PC-3 (cell line): Measurements from ENCODE around the gene AREL1. TPM values are rescaled to one million over a fixed set of nuclear protein-coding genes. Genes with fewer than 3 reads are reported as not detected.

Experiments
- ATAC-seq: fragments of 200-7000 bp; cut with Tn5 transposase; 2 replicates; pipeline ENCODE4 v1.9.1; 2020; ENCODE audit warnings: mild to moderate bottlenecking, moderate library complexity
- BruUV-seq: library from RNA; stranded (reverse); fragments of 400-500 nt; replicated peaks from 2 replicates; lab custom pipeline; 2021; lab: Mats Ljungman, UMichigan
- CTCF ChIA-PET: fragments of 300-600 bp; sonication (Branson Sonifier 250); formaldehyde crosslinking; loops from one replicate; lab custom pipeline; 2022; ENCODE audit warnings: antibody characterized with exemption; lab: Charles Lee
- POLR2A ChIA-PET: fragments of 300-600 bp; sonication (Branson Sonifier 250); formaldehyde crosslinking; loops from one replicate; lab custom pipeline; 2022; ENCODE audit warnings: antibody characterized with exemption; ENCODE audit not compliant: unreplicated experiment; lab: Charles Lee
- DNase-seq: peaks from one replicate; pipeline ENCODE4 v3.0.0-alpha.2; 2015
- H2AFZ ChIP-seq: fragments of 300-600 bp; sonication (generic); 2 replicates; pipeline ENCODE4 v1.6.0; 2016; ENCODE audit warnings: antibody characterized with exemption, low read length
- H3F3A ChIP-seq: fragments of 300-600 bp; sonication (generic); one replicate; pipeline ENCODE4 v1.6.0; 2017; ENCODE audit warnings: antibody characterized with exemption, low read length, control low read depth, mild to moderate bottlenecking; ENCODE audit not compliant: unreplicated experiment
- H3K27ac ChIP-seq: fragments of 300-600 bp; sonication (generic); 2 replicates; pipeline ENCODE4 v1.5.1; 2016; ENCODE audit warnings: mild to moderate bottlenecking, low read length
- H3K27me3 ChIP-seq: fragments of 300-600 bp; sonication (generic); 2 replicates; pipeline ENCODE4 v1.6.1; 2016; ENCODE audit warnings: low read length, mixed read lengths
- H3K36me3 ChIP-seq: fragments of 300-600 bp; sonication (generic); 2 replicates; pipeline ENCODE4 v1.6.1; 2016; ENCODE audit warnings: low read depth, mixed run types, low read length, mixed read lengths
- H3K4me1 ChIP-seq: fragments of 300-600 bp; sonication (generic); 2 replicates; pipeline ENCODE4 v1.5.1; 2016; ENCODE audit warnings: low read length; ENCODE audit not compliant: insufficient read depth
- H3K4me2 ChIP-seq: fragments of 300-600 bp; sonication (generic); 2 replicates; pipeline ENCODE4 v1.6.0; 2016; ENCODE audit warnings: low read length
- H3K4me3 ChIP-seq: fragments of 300-600 bp; sonication (generic); 2 replicates; pipeline ENCODE4 v1.5.1; 2016; ENCODE audit warnings: mild to moderate bottlenecking, low read length, mixed read lengths
- H3K79me2 ChIP-seq: fragments of 300-600 bp; sonication (generic); 2 replicates; pipeline ENCODE4 v1.6.1; 2017; ENCODE audit warnings: low read length, mixed read lengths
- H3K9ac ChIP-seq: fragments of 300-600 bp; sonication (generic); 2 replicates; pipeline ENCODE4 v1.6.0; 2016; ENCODE audit warnings: mild to moderate bottlenecking, low read length
- H3K9me2 ChIP-seq: fragments of 300-600 bp; sonication (generic); replicated peaks from 2 replicates; pipeline ENCODE4 v1.6.1; 2016; ENCODE audit warnings: mixed run types, low read length, mixed read lengths
- H3K9me3 ChIP-seq: fragments of 300-600 bp; sonication (generic); 2 replicates; pipeline ENCODE4 v1.6.1; 2016; ENCODE audit warnings: low read length, mixed read lengths
- H4K20me1 ChIP-seq: fragments of 300-600 bp; sonication (generic); 2 replicates; pipeline ENCODE4 v1.6.1; 2016; ENCODE audit warnings: low read length, mixed read lengths
- CTCF ChIP-seq: fragments of 300-600 bp; sonication (generic); conservative IDR thresholded peaks from 2 replicates; pipeline ENCODE4 v1.5.1; 2017; ENCODE audit warnings: antibody characterized with exemption, low read depth, mild to moderate bottlenecking, low read length
- EZH2 ChIP-seq: fragments of 300-600 bp; sonication (generic); IDR thresholded peaks from one replicate; pipeline ENCODE4 v1.6.1; 2017; ENCODE audit warnings: antibody characterized with exemption, mild to moderate bottlenecking, low read length; ENCODE audit not compliant: unreplicated experiment
- EZH2phosphoT487 ChIP-seq: fragments of 300-600 bp; sonication (generic); IDR thresholded peaks from 2 replicates; pipeline ENCODE4 v1.6.1; 2018; ENCODE audit warnings: mild to moderate bottlenecking, antibody characterized with exemption, low read length, borderline replicate concordance
- intact Hi-C: fragments of 100-400 bp; cut with micrococcal nuclease; formaldehyde crosslinking; loops from 2 replicates; pipeline ENCODE4 v1.9.0; 2023
- total RNA-seq: library from RNA; depleted of rRNA; stranded (reverse); fragments of >200 nt; gene quantifications from 2 replicates; pipeline ENCODE4 v1.2.3, GENCODE V29; 2014

AREL1 gene
- total RNA-seq, 1 experiment from 2014 or later, result 32.1 TPM

GRCh38 chr14:74723134-74723533 is 10.3 kb upstream of the AREL1 start:
- no TSS peak for BruUV-seq
- Histone ChIP-seq H3K27ac (no peak overlapping the region), H3K4me2 (no peak overlapping the region), H4K20me1 (no peaks in the 10 kb centered on the region), H3K9me3 (no peaks in the 10 kb centered on the region), H3F3A (no peaks in the 10 kb centered on the region), H3K9me2 (no peaks in the 10 kb centered on the region), H3K9ac (no peak overlapping the region), H3K4me1 (no peaks in the 10 kb centered on the region), H3K79me2 (no peaks in the 10 kb centered on the region), H2AFZ (no peak overlapping the region), H3K4me3 (no peak overlapping the region), H3K27me3 (no peaks in the 10 kb centered on the region), H3K36me3 (peaks cover 14% of the 10 kb centered on the region)
- ChIA-PET POLR2A (no interaction called here), CTCF (no interaction called here)
- intact Hi-C loops, result no loop called here
- no peak for ATAC-seq
- no peak for TF ChIP-seq EZH2
- no peak for DNase-seq

- ATAC-seq, result no peak
- POLR2A ChIA-PET, result no interaction called here
- Histone ChIP-seq H3K4me3 (no peak overlapping the region), H3K79me2 (no peaks in the 10 kb centered on the region), H3K9ac (no peak overlapping the region), H3K36me3 (peaks cover 27% of the 10 kb centered on the region), H2AFZ (no peak overlapping the region), H4K20me1 (no peaks in the 10 kb centered on the region), H3K27me3 (no peaks in the 10 kb centered on the region), H3K9me3 (no peaks in the 10 kb centered on the region), H3F3A (no peaks in the 10 kb centered on the region), H3K4me1 (no peaks in the 10 kb centered on the region), H3K4me2 (no peak overlapping the region), H3K9me2 (no peaks in the 10 kb centered on the region), H3K27ac (no peak overlapping the region)
- no peak for TF ChIP-seq EZH2
- no peak for TF ChIP-seq CTCF
- no peak for TF ChIP-seq EZH2phosphoT487
- CTCF ChIA-PET, result no interaction called here
- BruUV-seq, result no TSS peak
- DNase-seq, result no peak
- intact Hi-C loops, result no loop called here
Observed at GRCh38 chr14:74720526-74720925, 7.6 kb upstream of the AREL1 start.

- no peaks in the 10 kb centered on the region for H3K27me3 ChIP-seq
- H3K36me3 ChIP-seq, result peaks cover 19% of the 10 kb centered on the region
- POLR2A ChIA-PET, result no interaction called here
- H2AFZ ChIP-seq, result peak overlapping the region; percentile 76
- peak overlapping the region; percentile 91 for H3K4me2 ChIP-seq
- intact Hi-C loops, result loop anchor here (2.0 to 5.0 kb wide), 2 partner anchors 49 to 211 kb away; partner anchors contain the start of gene YLPM1
- peaks cover 62% of the 10 kb centered on the region for H3K79me2 ChIP-seq
- H3K4me3 ChIP-seq, result peak overlapping the region; percentile 95
- H3K9me2 ChIP-seq, result no peaks in the 10 kb centered on the region
- H3K9ac ChIP-seq, result peak overlapping the region; percentile 75
- DNase-seq, result no peak
- TSS peak; percentile 89 for BruUV-seq
- peaks cover 8% of the 10 kb centered on the region; the same call in 1 of the 2 replicates for H4K20me1 ChIP-seq
- peak; percentile 9 for ATAC-seq
- peaks cover 8% of the 10 kb centered on the region; the same call in 1 of the 2 replicates for H3K4me1 ChIP-seq
- CTCF ChIA-PET, result no interaction called here
- H3K9me3 ChIP-seq, result no peaks in the 10 kb centered on the region
- no peak for TF ChIP-seq CTCF
- TF ChIP-seq EZH2, result no peak
- TF ChIP-seq EZH2phosphoT487, result no peak
- no peak overlapping the region for H3K27ac ChIP-seq
- no peaks in the 10 kb centered on the region for H3F3A ChIP-seq
Observed at GRCh38 chr14:74713395-74713735, 485 bp upstream of the AREL1 start.
